Chondrocyte (in vitro differentiated cells): Measurements from ENCODE around the gene ATG3. TPM values are rescaled to one million over a fixed set of nuclear protein-coding genes. Genes with fewer than 3 reads are reported as not detected.
"Not testable (repeated sequence)": the region's sequence is repeated elsewhere in the genome, so short reads cannot be mapped to it uniquely, and the experiment has no call there.

ENCODE experiments used
- DNase-seq: peaks from one replicate; pipeline ENCODE4 v3.0.0; 2021; ENCODE audit warnings: mixed read lengths, low spot score
- H3K27ac Mint-ChIP-seq: one replicate; pipeline ENCODE4 v1.8.0; 2021; ENCODE audit warnings: mild to moderate bottlenecking, moderate library complexity, mixed read lengths; ENCODE audit not compliant: unreplicated experiment
- H3K27me3 Mint-ChIP-seq: 2 replicates; pipeline ENCODE4 v1.8.0; 2021; ENCODE audit warnings: low read depth, mixed read lengths
- H3K36me3 Mint-ChIP-seq: 2 replicates; pipeline ENCODE4 v1.8.0; 2021; ENCODE audit warnings: low read depth, mixed read lengths
- H3K4me1 Mint-ChIP-seq: 2 replicates; pipeline ENCODE4 v1.8.0; 2021; ENCODE audit warnings: low read depth, mild to moderate bottlenecking, mixed read lengths
- H3K4me3 Mint-ChIP-seq: one replicate; pipeline ENCODE4 v1.8.0; 2021; ENCODE audit warnings: mild to moderate bottlenecking, moderate library complexity, mixed read lengths; ENCODE audit not compliant: unreplicated experiment
- H3K9me3 Mint-ChIP-seq: 2 replicates; pipeline ENCODE4 v1.8.0; 2021; ENCODE audit warnings: low read depth, mixed read lengths
- total RNA-seq: library from RNA; stranded (reverse); gene quantifications from 3 replicates; pipeline ENCODE4 v1.2.1, GENCODE V29; 2021
- TF ChIP-seq, protein P1 (sequence below): fragments of 200-600 bp; sonication (generic); IDR thresholded peaks from 2 replicates; pipeline ENCODE4 v1.5.0; 2021; ENCODE audit warnings: antibody characterized with exemption, mild to moderate bottlenecking, moderate library complexity

ATG3 gene
- total RNA-seq, 1 donor from 2014 or later = 42.7 TPM

DNA sequence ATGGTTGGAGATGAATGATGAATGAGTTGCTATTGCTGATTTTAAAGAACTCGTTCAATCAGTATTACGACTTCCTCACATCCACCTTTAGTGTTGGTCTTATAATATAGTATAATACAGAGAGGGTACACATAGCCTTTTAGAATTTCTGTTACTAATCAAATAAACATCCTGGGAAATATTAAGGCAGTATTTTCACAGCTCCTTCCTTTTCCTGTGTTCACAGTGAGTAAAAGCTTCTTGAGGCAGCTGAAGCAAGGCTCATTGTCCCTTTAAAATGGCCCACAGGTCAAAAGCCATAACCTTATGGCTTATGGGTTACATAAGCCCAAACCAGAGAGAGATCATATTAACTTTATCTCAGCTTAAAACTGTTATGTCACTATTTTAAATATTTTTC, 61.1 kb downstream of the ATG3 start:
- DNase-seq = no peak
- TF ChIP-seq, protein P1, sequence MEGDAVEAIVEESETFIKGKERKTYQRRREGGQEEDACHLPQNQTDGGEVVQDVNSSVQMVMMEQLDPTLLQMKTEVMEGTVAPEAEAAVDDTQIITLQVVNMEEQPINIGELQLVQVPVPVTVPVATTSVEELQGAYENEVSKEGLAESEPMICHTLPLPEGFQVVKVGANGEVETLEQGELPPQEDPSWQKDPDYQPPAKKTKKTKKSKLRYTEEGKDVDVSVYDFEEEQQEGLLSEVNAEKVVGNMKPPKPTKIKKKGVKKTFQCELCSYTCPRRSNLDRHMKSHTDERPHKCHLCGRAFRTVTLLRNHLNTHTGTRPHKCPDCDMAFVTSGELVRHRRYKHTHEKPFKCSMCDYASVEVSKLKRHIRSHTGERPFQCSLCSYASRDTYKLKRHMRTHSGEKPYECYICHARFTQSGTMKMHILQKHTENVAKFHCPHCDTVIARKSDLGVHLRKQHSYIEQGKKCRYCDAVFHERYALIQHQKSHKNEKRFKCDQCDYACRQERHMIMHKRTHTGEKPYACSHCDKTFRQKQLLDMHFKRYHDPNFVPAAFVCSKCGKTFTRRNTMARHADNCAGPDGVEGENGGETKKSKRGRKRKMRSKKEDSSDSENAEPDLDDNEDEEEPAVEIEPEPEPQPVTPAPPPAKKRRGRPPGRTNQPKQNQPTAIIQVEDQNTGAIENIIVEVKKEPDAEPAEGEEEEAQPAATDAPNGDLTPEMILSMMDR = no peak
- Mint-ChIP-seq H3K4me1 (no peaks in the 10 kb centered on the region), H3K27ac (no peak overlapping the region), H3K9me3 (no peaks in the 10 kb centered on the region), H3K27me3 (peaks cover 2% of the 10 kb centered on the region), H3K4me3 (no peak overlapping the region), H3K36me3 (no peaks in the 10 kb centered on the region)

GRCh38 chr3:112498914-112499711, 62.6 kb downstream of the ATG3 start, which contains the start of gene BTLA:
BTLA (minus strand) TSS chr3:112499472; CDS start chr3:112499358, 114 bp downstream.
- peaks cover 2% of the 10 kb centered on the region for H3K36me3 Mint-ChIP-seq
- no peaks in the 10 kb centered on the region for H3K4me1 Mint-ChIP-seq
- TF ChIP-seq, protein P1 = no peak
- H3K27ac Mint-ChIP-seq = no peak within 1 kb of the TSS
- peaks cover 5% of the 10 kb centered on the region for H3K9me3 Mint-ChIP-seq
- H3K27me3 Mint-ChIP-seq = peaks cover 2% of the 10 kb centered on the region
- no peak within 1 kb of the TSS for H3K4me3 Mint-ChIP-seq
- DNase-seq = no peak

GRCh38 chr3:112497897-112498548, 63.7 kb downstream of the ATG3 start:
- Mint-ChIP-seq H3K27me3 (peaks cover 2% of the 10 kb centered on the region), H3K4me1 (no peaks in the 10 kb centered on the region), H3K27ac (no peak overlapping the region), H3K9me3 (peaks cover 5% of the 10 kb centered on the region), H3K4me3 (no peak overlapping the region), H3K36me3 (peaks cover 2% of the 10 kb centered on the region)
- no peak for DNase-seq
- TF ChIP-seq, protein P1 = no peak

- no peak overlapping the region for H3K27ac Mint-ChIP-seq
- peaks cover 5% of the 10 kb centered on the region for H3K9me3 Mint-ChIP-seq
- H3K4me3 Mint-ChIP-seq = no peak overlapping the region
- peaks cover 2% of the 10 kb centered on the region for H3K36me3 Mint-ChIP-seq
- H3K4me1 Mint-ChIP-seq = no peaks in the 10 kb centered on the region
- peaks cover 2% of the 10 kb centered on the region for H3K27me3 Mint-ChIP-seq
- TF ChIP-seq, protein P1 = no peak
- no peak for DNase-seq
Measured at GRCh38 chr3:112496366-112497067, 65.2 kb downstream of the ATG3 start.

- not testable (repeated sequence) for H3K27ac Mint-ChIP-seq, DNase-seq, H3K4me1 Mint-ChIP-seq, H3K4me3 Mint-ChIP-seq, H3K9me3 Mint-ChIP-seq, H3K36me3 Mint-ChIP-seq, H3K27me3 Mint-ChIP-seq
Measured at GRCh38 chr3:112494448-112494767, 67.4 kb downstream of the ATG3 start.
